ENCODE data around the gene BLVRB.
"Not testable (repeated sequence)": the region's sequence is repeated elsewhere in the genome, so short reads cannot be mapped to it uniquely, and the experiment has no call there.

Gene BLVRB

GRCh38 chr19:40486017-40486416 lies 20.5 kb upstream of the BLVRB start:
- DNase-seq, result no peak

GRCh38 chr19:40475878-40476644 lies 10.5 kb upstream of the BLVRB start:
- peak; percentile 27 for DNase-seq

- no peak for DNase-seq
Observed at GRCh38 chr19:40474737-40475136, 9.2 kb upstream of the BLVRB start.

GRCh38 chr19:40472516-40472915 lies 7.0 kb upstream of the BLVRB start:
- DNase-seq, result no peak

- no peak for DNase-seq
Observed at GRCh38 chr19:40471111-40471510, 5.6 kb upstream of the BLVRB start.

- DNase-seq, result no peak
Observed at GRCh38 chr19:40469011-40469410, 3.5 kb upstream of the BLVRB start.

- peak; percentile 48 for DNase-seq
Observed at GRCh38 chr19:40466985-40467734, 1.6 kb upstream of the BLVRB start, which contains the start of gene SPTBN4. Gene SPTBN4, plus strand, starts transcription at chr19:40467001. Its CDS starts 5,621 bp downstream, at chr19:40472622.

- DNase-seq, result peak; percentile 93
Observed at GRCh38 chr19:40466219-40466984, 857 bp upstream of the BLVRB start.

GRCh38 chr19:40465025-40465556 lies 454 bp downstream of the BLVRB start:
- peak; percentile 87 for DNase-seq

GRCh38 chr19:40464059-40465024 lies 1.2 kb downstream of the BLVRB start:
- DNase-seq, result peak; percentile 97

- DNase-seq, result not testable (repeated sequence)
Observed at GRCh38 chr19:40463587-40464037, 1.9 kb downstream of the BLVRB start.

GRCh38 chr19:40461669-40462221 lies 3.8 kb downstream of the BLVRB start:
- DNase-seq, result no peak

- DNase-seq, result no peak
Observed at GRCh38 chr19:40460185-40460584, 5.4 kb downstream of the BLVRB start.

GRCh38 chr19:40458597-40458974 lies 7.0 kb downstream of the BLVRB start:
- no peak for DNase-seq

- DNase-seq, result no peak
Observed at GRCh38 chr19:40457953-40458596, 7.5 kb downstream of the BLVRB start.

- no peak for DNase-seq
Observed at GRCh38 chr19:40457048-40457447, 8.5 kb downstream of the BLVRB start.

GRCh38 chr19:40453943-40454342 lies 11.6 kb downstream of the BLVRB start:
- DNase-seq, result not testable (repeated sequence)

GRCh38 chr19:40453151-40453735 lies 12.3 kb downstream of the BLVRB start:
- DNase-seq, result no peak

- no peak for DNase-seq
Observed at GRCh38 chr19:40452016-40452415, 13.5 kb downstream of the BLVRB start.

GRCh38 chr19:40450664-40451063 lies 14.9 kb downstream of the BLVRB start:
- no peak for DNase-seq

GRCh38 chr19:40449506-40449905 lies 16.0 kb downstream of the BLVRB start:
- DNase-seq, result no peak

Data from DMS53 (cell line).